Loucy (cell line): ENCODE data around the gene CMTM7.

ENCODE experiments used
- H2AFZ ChIP-seq: fragments of 200-600 bp; sonication (generic); 2 replicates; pipeline ENCODE4 v1.6.0; 2016; ENCODE audit warnings: antibody characterized with exemption, mild to moderate bottlenecking, low read length, moderate library complexity
- H3F3A ChIP-seq: fragments of 200-600 bp; 2 replicates; pipeline ENCODE4 v1.6.0; 2016; ENCODE audit warnings: antibody characterized with exemption, low read depth, mild to moderate bottlenecking
- H3K27me3 ChIP-seq: fragments of 200-600 bp; sonication (generic); 2 replicates; pipeline ENCODE4 v1.6.1; 2014; ENCODE audit warnings: low read length, mild to moderate bottlenecking; ENCODE audit not compliant: insufficient read depth, poor library complexity, severe bottlenecking
- H3K36me3 ChIP-seq: fragments of 200-600 bp; sonication (generic); 2 replicates; pipeline ENCODE4 v1.6.1; 2016; ENCODE audit warnings: low read length; ENCODE audit not compliant: insufficient read depth
- H3K4me1 ChIP-seq: fragments of 200-600 bp; sonication (generic); 2 replicates; pipeline ENCODE4 v1.5.1; 2014; ENCODE audit warnings: low read length, mild to moderate bottlenecking; ENCODE audit not compliant: insufficient read depth, poor library complexity, severe bottlenecking
- H3K4me2 ChIP-seq: fragments of 200-600 bp; sonication (generic); 2 replicates; pipeline ENCODE4 v1.6.0; 2014; ENCODE audit warnings: antibody characterized with exemption, low read length, low read depth, mild to moderate bottlenecking; ENCODE audit not compliant: poor library complexity, severe bottlenecking
- H3K4me3 ChIP-seq: fragments of 200-600 bp; sonication (generic); 2 replicates; pipeline ENCODE4 v1.5.1; 2014; ENCODE audit warnings: low read length, mild to moderate bottlenecking, mixed read lengths; ENCODE audit not compliant: poor library complexity, severe bottlenecking
- H3K79me2 ChIP-seq: fragments of 200-600 bp; sonication (generic); 2 replicates; pipeline ENCODE4 v1.6.1; 2014; ENCODE audit warnings: low read length; ENCODE audit not compliant: insufficient read depth
- H3K9ac ChIP-seq: fragments of 200-600 bp; sonication (generic); 2 replicates; pipeline ENCODE4 v1.6.0; 2014; ENCODE audit warnings: mild to moderate bottlenecking, low read depth, low read length, moderate library complexity; ENCODE audit not compliant: poor library complexity, severe bottlenecking
- H3K9me2 ChIP-seq: fragments of 200-600 bp; sonication (generic); replicated peaks from 2 replicates; pipeline ENCODE4 v1.6.1; 2016; ENCODE audit warnings: low read depth, low read length, mixed read lengths
- H3K9me3 ChIP-seq: fragments of 200-600 bp; sonication (generic); 2 replicates; pipeline ENCODE4 v1.6.1; 2014; ENCODE audit warnings: mild to moderate bottlenecking, antibody characterized with exemption, low read length, low read depth; ENCODE audit not compliant: insufficient read depth
- H4K20me1 ChIP-seq: fragments of 200-600 bp; sonication (generic); 2 replicates; pipeline ENCODE4 v1.6.0; 2014; ENCODE audit warnings: antibody characterized with exemption, low read length, mild to moderate bottlenecking; ENCODE audit not compliant: insufficient read depth, poor library complexity, severe bottlenecking
- EZH2phosphoT487 ChIP-seq: fragments of 200-600 bp; IDR thresholded peaks from 2 replicates; pipeline ENCODE4 v1.6.1; 2018; ENCODE audit warnings: antibody characterized with exemption, mild to moderate bottlenecking, moderate library complexity, borderline replicate concordance
- TF ChIP-seq, protein P1 (sequence below): fragments of 200-600 bp; sonication (generic); conservative IDR thresholded peaks from 2 replicates; pipeline ENCODE4 v1.5.1; 2014; ENCODE audit warnings: mild to moderate bottlenecking, antibody characterized with exemption, low read length

CMTM7 gene

GRCh38 chr3:32495609-32496008 is 104.0 kb downstream of the CMTM7 start:
- TF ChIP-seq EZH2phosphoT487: no peak
- TF ChIP-seq, protein P1, sequence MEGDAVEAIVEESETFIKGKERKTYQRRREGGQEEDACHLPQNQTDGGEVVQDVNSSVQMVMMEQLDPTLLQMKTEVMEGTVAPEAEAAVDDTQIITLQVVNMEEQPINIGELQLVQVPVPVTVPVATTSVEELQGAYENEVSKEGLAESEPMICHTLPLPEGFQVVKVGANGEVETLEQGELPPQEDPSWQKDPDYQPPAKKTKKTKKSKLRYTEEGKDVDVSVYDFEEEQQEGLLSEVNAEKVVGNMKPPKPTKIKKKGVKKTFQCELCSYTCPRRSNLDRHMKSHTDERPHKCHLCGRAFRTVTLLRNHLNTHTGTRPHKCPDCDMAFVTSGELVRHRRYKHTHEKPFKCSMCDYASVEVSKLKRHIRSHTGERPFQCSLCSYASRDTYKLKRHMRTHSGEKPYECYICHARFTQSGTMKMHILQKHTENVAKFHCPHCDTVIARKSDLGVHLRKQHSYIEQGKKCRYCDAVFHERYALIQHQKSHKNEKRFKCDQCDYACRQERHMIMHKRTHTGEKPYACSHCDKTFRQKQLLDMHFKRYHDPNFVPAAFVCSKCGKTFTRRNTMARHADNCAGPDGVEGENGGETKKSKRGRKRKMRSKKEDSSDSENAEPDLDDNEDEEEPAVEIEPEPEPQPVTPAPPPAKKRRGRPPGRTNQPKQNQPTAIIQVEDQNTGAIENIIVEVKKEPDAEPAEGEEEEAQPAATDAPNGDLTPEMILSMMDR: no peak
- H3K27me3 ChIP-seq: no peaks in the 10 kb centered on the region
- no peaks in the 10 kb centered on the region for H3F3A ChIP-seq
- no peak overlapping the region for H2AFZ ChIP-seq
- H3K9ac ChIP-seq: no peak overlapping the region
- H3K9me2 ChIP-seq: no peaks in the 10 kb centered on the region
- peak overlapping the region; percentile 6 for H3K4me3 ChIP-seq
- no peaks in the 10 kb centered on the region for H3K9me3 ChIP-seq
- H3K4me2 ChIP-seq: peak overlapping the region; percentile 58
- peaks cover 83% of the 10 kb centered on the region for H4K20me1 ChIP-seq
- H3K36me3 ChIP-seq: no peaks in the 10 kb centered on the region
- H3K4me1 ChIP-seq: peaks cover 64% of the 10 kb centered on the region
- H3K79me2 ChIP-seq: peaks cover 94% of the 10 kb centered on the region

GRCh38 chr3:32498252-32498651 is 106.6 kb downstream of the CMTM7 start:
- Histone ChIP-seq H3K27me3 (no peaks in the 10 kb centered on the region), H3F3A (peaks cover 4% of the 10 kb centered on the region), H4K20me1 (peaks cover 72% of the 10 kb centered on the region), H3K4me1 (peaks cover 66% of the 10 kb centered on the region), H3K4me3 (peak overlapping the region; percentile 23), H3K79me2 (peaks cover 86% of the 10 kb centered on the region), H3K9me3 (no peaks in the 10 kb centered on the region), H3K9ac (no peak overlapping the region), H3K36me3 (no peaks in the 10 kb centered on the region), H3K9me2 (no peaks in the 10 kb centered on the region), H2AFZ (no peak overlapping the region), H3K4me2 (peak overlapping the region; percentile 64)
- TF ChIP-seq, protein P1: no peak
- no peak for TF ChIP-seq EZH2phosphoT487

GRCh38 chr3:32498992-32499391 is 107.3 kb downstream of the CMTM7 start:
- Histone ChIP-seq H3K36me3 (no peaks in the 10 kb centered on the region), H4K20me1 (peaks cover 65% of the 10 kb centered on the region), H2AFZ (no peak overlapping the region), H3K4me1 (peaks cover 63% of the 10 kb centered on the region), H3K4me3 (peak overlapping the region; percentile 82), H3K9me3 (no peaks in the 10 kb centered on the region), H3K4me2 (peak overlapping the region; percentile 94), H3K9me2 (no peaks in the 10 kb centered on the region), H3F3A (peaks cover 4% of the 10 kb centered on the region), H3K27me3 (no peaks in the 10 kb centered on the region), H3K79me2 (peaks cover 79% of the 10 kb centered on the region), H3K9ac (peak overlapping the region; percentile 91)
- TF ChIP-seq, protein P1: no peak
- TF ChIP-seq EZH2phosphoT487: no peak
